ENCODE measurements around the gene RSPO1.
A peak's percentile ranks its signal among the peaks of the same experiment; 100 is the strongest.
"Not testable (repeated sequence)": the region's sequence is repeated elsewhere in the genome, so short reads cannot be mapped to it uniquely, and the experiment has no call there.

Gene RSPO1

GRCh38 chr1:37616330-37616729 lies 18.4 kb downstream of the RSPO1 start:
- no peak for DNase-seq (ENCODE audit: low read depth)

DNA sequence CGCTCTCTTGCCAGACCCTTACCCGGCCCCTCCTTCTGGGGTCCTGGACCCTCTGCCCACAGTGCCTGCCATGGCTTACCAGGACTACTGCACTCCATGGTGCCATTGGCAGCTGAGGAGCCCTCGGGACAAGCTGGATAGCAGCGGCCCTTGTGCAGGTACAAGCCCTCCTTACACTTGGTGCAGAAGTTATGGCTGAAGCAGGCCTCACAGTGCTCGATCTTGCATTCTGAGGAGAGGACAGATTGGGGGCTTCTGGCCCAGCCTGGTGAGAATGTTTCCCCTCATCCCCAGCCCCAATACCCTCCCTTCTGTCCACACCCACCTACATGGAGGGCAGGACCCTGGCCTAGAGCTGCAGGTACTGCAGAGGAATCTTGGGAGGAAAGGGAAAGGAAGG lies 20.6 kb downstream of the RSPO1 start:
- DNase-seq (ENCODE audit: low read depth) = no peak

- no peak for DNase-seq (ENCODE audit: low read depth)
Measured at GRCh38 chr1:37612186-37612585, 22.5 kb downstream of the RSPO1 start.

DNA sequence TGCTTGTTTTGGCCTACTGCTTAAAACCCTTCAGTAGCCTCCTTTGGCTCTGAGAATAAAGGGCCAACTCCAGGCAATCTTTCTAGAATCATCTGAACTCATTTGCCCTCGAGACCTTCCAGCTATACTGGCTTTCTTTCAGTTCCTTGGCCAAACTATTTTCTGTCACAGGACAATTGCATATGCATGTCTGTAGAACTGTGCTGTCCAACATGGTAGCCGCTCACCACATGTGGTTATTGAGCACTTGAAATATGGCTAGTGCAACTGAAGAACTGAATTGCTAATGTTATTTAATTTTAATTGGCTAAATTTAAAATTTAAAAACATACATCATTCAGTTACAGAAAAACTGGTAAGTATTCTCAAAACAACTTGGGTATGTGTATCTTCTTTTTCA lies 24.7 kb downstream of the RSPO1 start:
- no peak for DNase-seq (ENCODE audit: low read depth)

GRCh38 chr1:37609002-37609401 lies 25.7 kb downstream of the RSPO1 start:
- DNase-seq (ENCODE audit: low read depth) = no peak

DNA sequence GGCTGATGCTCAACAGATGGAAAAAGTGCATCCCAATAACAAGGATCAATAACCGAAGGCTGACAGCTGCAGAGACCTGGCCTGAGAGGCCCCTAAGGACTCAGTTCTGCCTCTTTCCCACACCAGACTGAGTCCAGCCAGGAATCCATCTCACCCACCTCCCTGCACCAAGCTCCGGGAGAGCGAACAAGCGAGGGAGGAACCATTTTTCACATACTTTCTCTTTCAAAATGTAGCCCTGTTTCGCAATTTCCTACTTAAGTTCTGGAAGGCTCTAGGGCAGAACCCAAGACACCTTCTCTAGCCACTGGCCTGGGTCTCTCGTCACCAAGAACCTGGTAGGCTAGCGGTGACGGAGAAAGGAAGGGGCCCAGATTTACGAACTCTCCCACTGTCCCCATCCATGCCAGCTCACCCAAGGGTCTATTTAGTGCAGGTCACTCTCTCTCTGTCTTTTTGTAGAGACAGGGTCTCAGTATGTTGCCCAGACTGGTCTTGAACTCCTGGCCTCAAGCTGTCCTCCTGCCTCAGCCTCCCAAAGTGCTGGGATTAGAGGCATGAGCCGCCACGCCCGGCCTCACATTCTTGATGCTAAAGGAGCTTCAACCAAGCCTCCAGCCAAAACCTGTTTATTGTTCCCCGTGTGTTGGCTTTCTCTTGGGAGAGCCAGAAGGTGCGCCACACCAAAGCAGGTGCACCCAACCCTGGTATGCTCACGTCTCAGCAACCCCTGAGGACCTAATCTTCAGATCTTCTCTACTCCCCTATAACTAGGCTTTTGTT lies 28.0 kb downstream of the RSPO1 start:
- peak; percentile 47 for DNase-seq (ENCODE audit: low read depth)

- DNase-seq (ENCODE audit: low read depth) = peak; percentile 49
Measured at GRCh38 chr1:37605806-37606474, 28.8 kb downstream of the RSPO1 start.

DNA sequence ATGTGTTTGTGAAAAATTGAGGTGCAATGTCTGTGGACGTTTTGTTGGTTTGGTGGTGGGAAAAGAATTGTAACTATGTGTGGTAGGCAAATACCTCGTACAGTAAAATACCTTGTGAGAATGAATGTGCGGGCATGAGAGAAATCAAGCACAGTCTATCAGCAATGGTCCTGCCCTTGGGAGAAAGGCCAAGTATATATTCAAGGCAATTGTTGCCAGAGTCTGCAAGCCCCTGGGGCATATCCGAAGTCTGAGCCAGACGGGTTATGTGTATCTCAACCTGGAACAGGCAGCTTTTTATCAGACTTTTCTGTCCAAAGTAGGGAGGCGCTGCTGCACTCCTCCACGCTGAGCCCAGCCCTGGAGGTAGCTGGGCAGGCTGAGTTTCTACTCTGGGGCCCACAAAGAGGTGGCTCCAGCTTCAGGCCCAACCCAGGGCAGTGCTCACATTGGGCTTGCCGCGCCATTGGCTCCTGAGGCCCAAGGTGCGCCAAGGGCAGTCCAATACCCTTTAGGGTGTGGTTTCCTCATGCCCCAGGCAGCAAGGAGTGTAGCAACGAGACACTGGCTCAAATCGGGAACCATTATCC lies 29.5 kb downstream of the RSPO1 start:
- no peak for DNase-seq (ENCODE audit: low read depth)

GRCh38 chr1:37602750-37603694 lies 31.7 kb downstream of the RSPO1 start:
- DNase-seq (ENCODE audit: low read depth) = no peak

DNA sequence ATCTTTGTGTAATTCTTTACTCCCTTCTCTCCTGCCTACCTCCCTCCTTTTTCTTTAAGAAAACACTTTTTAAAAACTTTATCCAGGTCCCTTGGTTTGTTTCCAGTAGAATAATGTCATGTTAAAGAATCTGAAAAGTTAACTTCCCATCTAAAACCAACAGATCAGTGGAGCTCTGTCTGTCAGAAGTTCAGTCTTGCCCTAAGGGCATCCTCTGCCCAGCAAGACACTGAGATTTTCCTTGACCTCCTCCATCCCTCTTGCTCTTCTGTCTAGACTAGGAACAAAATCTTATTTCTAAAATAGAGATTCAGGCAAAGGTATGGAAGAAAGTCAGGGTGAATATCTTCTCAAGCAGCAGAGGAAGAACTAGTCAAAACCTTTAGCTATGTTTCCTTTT lies 33.3 kb downstream of the RSPO1 start:
- no peak for DNase-seq (ENCODE audit: low read depth)

- DNase-seq (ENCODE audit: low read depth) = no peak
Measured at GRCh38 chr1:37599940-37600339, 34.8 kb downstream of the RSPO1 start.

- DNase-seq (ENCODE audit: low read depth) = no peak
Measured at GRCh38 chr1:37596182-37596667, 38.5 kb downstream of the RSPO1 start.

DNA sequence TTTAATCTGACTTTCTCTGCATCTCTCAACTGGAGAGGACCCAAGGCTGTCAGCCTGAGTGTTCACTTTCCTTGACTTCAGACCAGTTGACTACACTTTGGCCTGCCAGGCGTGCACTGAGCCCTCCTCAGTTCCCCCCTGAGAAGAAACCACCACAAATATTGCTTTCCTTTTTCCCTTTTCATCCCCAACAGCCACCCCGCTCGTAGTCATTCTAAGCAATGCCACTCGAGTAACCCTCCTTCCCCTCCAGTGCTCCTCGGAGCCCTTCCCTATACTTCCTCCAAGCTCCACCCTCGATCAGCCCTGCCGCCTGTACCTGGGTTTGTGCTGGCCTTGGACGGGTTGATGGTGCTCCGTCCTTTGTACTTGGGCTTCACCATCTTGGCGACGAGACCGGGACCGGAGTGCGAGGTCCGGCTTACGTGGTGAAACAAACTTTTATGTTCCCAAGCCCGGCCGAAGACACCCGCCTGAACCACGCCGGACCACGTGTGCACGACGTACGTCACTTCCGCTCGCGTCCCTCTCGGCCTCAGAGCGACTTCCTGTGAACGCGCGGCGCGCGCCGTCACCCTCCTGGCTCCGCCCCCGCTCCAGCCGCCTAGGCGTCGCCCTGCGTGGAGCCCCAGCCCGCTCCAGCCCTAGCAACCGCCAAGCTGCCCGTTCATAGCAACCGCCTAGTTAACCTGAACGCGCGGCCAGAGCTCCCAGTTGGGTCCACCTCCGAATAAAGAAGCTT lies 39.1 kb downstream of the RSPO1 start, which contains the start of gene GNL2:
Gene GNL2 (minus strand): TSS at position 498 of the 742 bp plus-strand sequence. CDS start 115 bp downstream, at position 383.
- DNase-seq (ENCODE audit: low read depth) = peak; percentile 71

GRCh38 chr1:37593726-37594125 lies 41.0 kb downstream of the RSPO1 start:
- no peak for DNase-seq (ENCODE audit: low read depth)

- no peak for DNase-seq (ENCODE audit: low read depth)
Measured at GRCh38 chr1:37588939-37589338, 45.8 kb downstream of the RSPO1 start.

- not testable (repeated sequence) for DNase-seq (ENCODE audit: low read depth)
Measured at GRCh38 chr1:37584544-37584943, 50.1 kb downstream of the RSPO1 start.

DNA sequence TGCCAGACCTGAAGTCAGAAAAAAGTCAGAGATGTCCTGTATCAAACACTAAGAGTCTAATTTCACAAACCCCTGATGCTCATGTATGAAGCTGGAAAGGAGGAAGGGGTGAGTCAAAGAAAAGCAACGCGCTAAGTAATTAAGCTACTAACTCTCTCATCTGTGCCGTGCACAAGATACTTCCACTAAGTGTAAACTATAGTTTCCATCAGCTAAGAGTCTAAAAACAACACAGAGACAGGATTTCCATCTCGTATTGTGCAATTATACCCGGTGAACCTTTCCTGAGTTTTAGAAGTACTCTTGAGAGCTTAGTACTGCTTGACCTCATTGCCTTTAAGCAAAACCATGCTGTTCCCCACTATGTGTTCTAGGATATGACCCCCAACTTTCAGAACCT lies 59.0 kb downstream of the RSPO1 start:
- DNase-seq (ENCODE audit: low read depth) = no peak

- DNase-seq (ENCODE audit: low read depth) = peak; percentile 66
Measured at GRCh38 chr1:37574834-37575480, 59.7 kb downstream of the RSPO1 start.

GRCh38 chr1:37570528-37571334 lies 64.0 kb downstream of the RSPO1 start:
- DNase-seq (ENCODE audit: low read depth) = no peak

DNA sequence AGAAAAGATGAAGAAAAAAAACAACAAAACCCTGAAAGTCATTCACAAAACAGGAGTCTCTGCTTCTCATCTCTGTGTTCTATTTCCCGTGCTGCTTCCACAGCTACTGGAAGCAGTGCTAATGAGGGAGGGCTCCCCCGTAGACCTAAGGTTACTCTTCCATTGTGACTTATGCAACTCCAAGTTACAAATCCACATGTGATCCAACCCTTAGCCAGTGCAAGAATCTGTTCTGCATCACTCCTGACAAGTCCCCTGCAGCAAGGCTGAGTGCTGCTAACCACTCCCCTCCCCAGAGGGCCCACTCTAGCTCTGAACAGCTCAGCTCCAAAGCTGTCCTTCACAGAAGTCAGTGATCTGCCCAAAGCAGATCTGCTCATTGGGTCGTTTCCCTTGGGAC lies 67.7 kb downstream of the RSPO1 start:
- DNase-seq (ENCODE audit: low read depth) = no peak

Data from GM04503 (cell line).